Thoracic aorta (tissue), 2 donors: ENCODE results near the gene EPHA4. TPM values are rescaled to one million over a fixed set of nuclear protein-coding genes. Genes with fewer than 3 reads are reported as not detected.

Experiments
- ATAC-seq: fragments of 150-250 bp; one replicate; pipeline ENCODE4 v1.8.0; 2017; ENCODE audit warnings: low read depth; ENCODE audit not compliant: insufficient number of reproducible peaks, low FRiP score
- DNase-seq: peaks from one replicate; pipeline ENCODE4 v3.0.0-alpha.2; 2020; ENCODE audit warnings: low spot score
- H3K27ac ChIP-seq, 2 donors: fragments of 200-600 bp; sonication (generic); 1 replicate in 1 of 2; 2 replicates in 1 of 2; pipeline ENCODE4 v1.5.1; 2016; ENCODE audit warnings: mild to moderate bottlenecking in 2 of 2, moderate library complexity in 2 of 2
- H3K27me3 ChIP-seq: fragments of 200-600 bp; sonication (generic); replicated peaks from 2 replicates; pipeline ENCODE4 v1.6.0; 2016; ENCODE audit warnings: mild to moderate bottlenecking; ENCODE audit not compliant: insufficient read depth
- H3K36me3 ChIP-seq: fragments of 200-600 bp; sonication (generic); one replicate; pipeline ENCODE4 v1.5.1; 2016
- H3K4me1 ChIP-seq, 2 donors: fragments of 200-600 bp; sonication (generic); 1 replicate in 1 of 2; 2 replicates in 1 of 2; pipeline versions ENCODE4 v1.5.1 to v1.6.0; 2016; ENCODE audit warnings: low read depth in 2 of 2, mild to moderate bottlenecking in 1 of 2; ENCODE audit not compliant: control insufficient read depth in 1 of 2
- H3K4me3 ChIP-seq: fragments of 200-600 bp; sonication (generic); 2 replicates; pipeline ENCODE4 v1.5.1; 2016; ENCODE audit warnings: mild to moderate bottlenecking
- H3K9me3 ChIP-seq: fragments of 200-600 bp; sonication (generic); 2 replicates; pipeline ENCODE4 v1.5.1; 2016
- CTCF ChIP-seq: fragments of 200-600 bp; sonication (generic); IDR thresholded peaks from one replicate; pipeline ENCODE4 v1.5.1; 2019; ENCODE audit warnings: antibody characterized with exemption
- total RNA-seq, 2 donors: library from RNA; depleted of rRNA; stranded (reverse); fragments of >200 nt; gene quantifications; one replicate each; pipeline versions ENCODE4 v1.1.0 to v1.2.3, GENCODE V29; 2016

Gene EPHA4
- total RNA-seq, 2 donors from 2014 or later, result 20.4 to 53.3 TPM

DNA sequence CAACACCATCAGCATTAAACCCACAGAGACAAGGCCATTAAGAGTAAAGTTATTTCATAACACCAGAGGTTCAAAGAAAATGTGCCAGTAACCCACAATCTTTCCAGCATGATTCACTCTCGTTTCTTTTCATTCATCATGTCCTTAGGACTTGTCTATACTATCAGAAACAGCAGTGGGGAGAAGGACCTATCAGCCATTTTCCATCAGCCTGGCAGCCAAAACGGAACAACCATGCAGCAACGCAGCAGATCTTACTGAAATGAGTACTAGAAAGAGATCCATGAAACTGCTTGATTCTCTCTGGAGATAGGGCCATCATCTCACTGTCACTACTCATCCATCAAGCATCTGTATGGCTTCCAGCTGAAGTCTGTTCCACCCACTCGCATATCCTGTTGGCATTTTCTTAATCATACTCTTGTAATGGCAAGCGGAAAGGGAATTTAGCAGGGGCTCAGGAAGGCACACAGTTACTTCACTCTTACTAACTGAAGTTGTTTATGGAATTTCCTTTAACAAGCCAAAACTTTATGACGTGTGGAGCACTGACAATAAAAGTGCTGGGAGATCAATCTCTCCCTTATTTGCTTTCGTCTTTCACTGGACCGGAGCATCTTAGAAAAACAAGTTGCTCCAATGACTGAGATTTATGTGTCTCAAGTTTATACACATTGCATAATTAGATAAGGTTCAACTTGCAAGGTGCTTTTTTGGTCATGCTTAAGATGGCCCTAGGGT lies 69.7 kb downstream of the EPHA4 start:
- Histone ChIP-seq H3K27me3 (no peaks in the 10 kb centered on the region), H3K27ac (no peak overlapping the region), H3K9me3 (no peaks in the 10 kb centered on the region), H3K4me1 (peaks cover 3 to 8% of the 10 kb centered on the region in 2 donors), H3K4me3 (peak overlapping the region; percentile 41), H3K36me3 (no peaks in the 10 kb centered on the region)
- DNase-seq, result no peak
- no peak for TF ChIP-seq CTCF
- ATAC-seq, result no peak

GRCh38 chr2:221501883-221502269 lies 70.2 kb downstream of the EPHA4 start:
- no peak for DNase-seq
- no peaks in the 10 kb centered on the region for H3K36me3 ChIP-seq
- no peaks in the 10 kb centered on the region for H3K9me3 ChIP-seq
- no peak overlapping the region for H3K27ac ChIP-seq
- peaks cover 3 to 8% of the 10 kb centered on the region in 2 donors for H3K4me1 ChIP-seq
- no peak for ATAC-seq
- H3K27me3 ChIP-seq, result no peaks in the 10 kb centered on the region
- TF ChIP-seq CTCF, result no peak
- peak overlapping the region; percentile 41 for H3K4me3 ChIP-seq

GRCh38 chr2:221501210-221501882 lies 70.8 kb downstream of the EPHA4 start:
- Histone ChIP-seq H3K4me3 (peak overlapping the region; percentile 41), H3K9me3 (no peaks in the 10 kb centered on the region), H3K4me1 (peaks cover 3 to 8% of the 10 kb centered on the region in 2 donors), H3K27ac (no peak overlapping the region), H3K36me3 (no peaks in the 10 kb centered on the region), H3K27me3 (no peaks in the 10 kb centered on the region)
- no peak for ATAC-seq
- no peak for DNase-seq
- TF ChIP-seq CTCF, result no peak

GRCh38 chr2:221500501-221501209 lies 71.4 kb downstream of the EPHA4 start:
- no peak for DNase-seq
- H3K4me1 ChIP-seq, result peaks cover 3 to 8% of the 10 kb centered on the region in 2 donors
- no peaks in the 10 kb centered on the region for H3K9me3 ChIP-seq
- no peak for TF ChIP-seq CTCF
- no peaks in the 10 kb centered on the region for H3K27me3 ChIP-seq
- H3K27ac ChIP-seq, result no peak overlapping the region
- ATAC-seq, result no peak
- no peak overlapping the region for H3K4me3 ChIP-seq
- no peaks in the 10 kb centered on the region for H3K36me3 ChIP-seq

DNA sequence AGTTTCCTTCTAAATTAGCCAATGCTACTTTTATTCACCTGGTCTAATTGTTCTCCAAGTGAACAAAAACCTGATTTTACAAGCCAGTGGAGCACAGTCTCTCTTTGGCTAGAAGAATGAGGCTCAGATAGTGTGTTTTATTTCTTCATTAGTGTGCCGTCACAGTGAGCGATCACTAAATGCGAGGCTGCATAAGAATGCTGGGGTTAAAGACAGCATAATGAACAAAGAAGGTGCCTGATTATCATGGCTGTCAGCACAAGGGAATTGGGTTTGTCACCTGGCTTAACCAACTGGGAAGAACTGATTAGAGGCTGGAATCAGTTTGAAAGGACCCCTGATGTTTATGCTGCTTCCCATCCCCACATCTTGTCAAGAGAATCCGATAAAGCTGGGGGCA lies 76.4 kb downstream of the EPHA4 start:
- Histone ChIP-seq H3K9me3 (no peaks in the 10 kb centered on the region), H3K27ac (no peak overlapping the region), H3K27me3 (no peaks in the 10 kb centered on the region), H3K36me3 (no peaks in the 10 kb centered on the region), H3K4me3 (no peak overlapping the region), H3K4me1 (no peaks in the 10 kb centered on the region)
- no peak for TF ChIP-seq CTCF
- no peak for ATAC-seq
- DNase-seq, result no peak
